ENCODE measurements around the gene INSL3. TPM values are rescaled to one million over a fixed set of nuclear protein-coding genes. Genes with fewer than 3 reads are reported as not detected.

Gene INSL3
- total and polyA plus RNA-seq, 2 of the 13 experiments (the other 11 are each of a cell fraction or from before 2014, with no cell fraction given) = 0.30 TPM; not detected in 1

DNA sequence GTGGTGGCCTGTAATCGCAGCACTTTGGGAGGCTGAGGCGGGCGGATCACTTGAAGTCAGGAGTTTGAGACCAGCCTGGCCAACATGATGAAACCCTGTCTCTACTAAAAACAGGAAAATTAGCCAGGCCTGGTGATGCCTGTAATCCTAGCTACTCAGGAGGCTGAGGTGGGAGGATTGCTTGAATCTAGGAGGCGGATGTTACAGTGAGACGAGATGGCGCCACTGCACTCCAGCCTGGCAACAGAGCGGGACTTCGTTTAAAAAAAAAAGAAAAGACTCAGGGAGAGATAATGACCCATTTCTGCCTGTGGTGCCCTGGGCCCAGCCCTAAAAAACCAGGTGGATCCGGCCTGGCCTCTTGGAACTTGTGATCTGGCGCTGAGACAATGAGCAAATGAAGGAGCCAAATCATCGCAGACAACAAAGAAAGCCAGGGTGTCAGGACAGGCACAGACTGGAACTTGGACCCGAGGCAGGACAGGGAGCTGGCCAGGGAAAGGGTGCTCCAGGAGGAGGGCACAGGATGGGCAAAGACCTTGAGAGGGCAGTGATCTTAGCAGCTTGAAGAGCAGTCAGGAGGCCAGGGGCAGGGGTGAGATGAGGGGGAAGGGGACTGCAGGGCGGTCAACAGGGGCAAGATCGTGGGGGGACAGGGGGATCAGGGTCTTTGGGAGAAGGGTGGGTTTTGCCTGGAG, 27.4 kb upstream of the INSL3 start (continued):
- TF ChIP-seq ZBTB20 (CRISPR knock-in tag; IDR thresholded peaks at IDR 0.05; ENCODE audit: borderline replicate concordance, low read depth) (no peak), TEAD2 (CRISPR knock-in tag; IDR thresholded peaks at IDR 0.05) (no peak), SOX13 (IDR thresholded peaks at IDR 0.05) (no peak), SOX13 (CRISPR knock-in tag; conservative IDR thresholded peaks at IDR 0.05 in 1 of 2, IDR thresholded peaks at IDR 0.05 in 1 of 2) (0 out of 4 replicates have a peak, but pooled peaks of 1 of the 2 experiments have one; percentile 15), ZBTB1 (CRISPR knock-in tag; IDR thresholded peaks at IDR 0.05; ENCODE audit: borderline replicate concordance) (no peak), KDM5B (CRISPR knock-in tag; IDR thresholded peaks at IDR 0.05; ENCODE audit: borderline replicate concordance) (no peak)

DNA sequence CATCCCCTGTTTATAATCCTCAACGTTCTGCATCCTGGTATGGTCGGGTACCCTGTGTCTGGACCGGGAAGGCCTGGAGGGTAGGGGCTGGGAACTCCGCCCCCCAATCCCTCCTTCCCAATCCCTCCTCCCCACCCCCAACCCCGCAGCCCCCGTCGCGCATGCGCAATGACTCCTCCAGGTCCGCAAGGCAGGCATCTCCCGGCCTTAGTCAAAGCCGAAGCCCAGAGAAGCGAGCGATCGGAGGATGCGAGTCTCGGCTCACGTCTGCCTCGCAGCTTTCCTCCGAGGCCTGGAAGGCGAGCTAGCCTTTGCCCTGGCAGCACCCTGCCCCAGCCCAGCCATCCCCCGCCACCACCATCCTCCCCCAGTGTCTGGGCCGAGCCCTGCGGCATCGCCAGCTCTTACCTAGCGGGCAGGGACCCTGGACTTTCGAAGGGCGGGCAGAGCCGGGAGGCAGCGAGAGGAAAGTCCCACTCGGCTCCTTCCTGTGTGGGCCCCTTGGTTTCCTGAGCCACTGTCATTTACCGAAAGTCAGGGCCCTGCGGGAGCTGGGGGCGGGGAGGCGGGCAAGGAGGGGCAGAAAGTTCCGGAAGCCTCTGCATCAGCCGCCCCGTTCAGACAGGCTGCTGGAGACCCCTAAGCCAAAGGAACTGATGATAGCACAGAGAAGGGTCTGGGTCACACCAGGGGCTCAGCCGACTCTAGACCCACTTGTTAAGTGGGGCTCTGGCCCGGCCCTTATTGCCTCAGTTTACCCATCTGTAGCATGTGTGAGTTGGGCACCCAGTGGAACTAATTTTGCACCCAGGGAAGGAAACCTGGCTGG, 26.4 kb upstream of the INSL3 start, which contains the start of gene JAK3:
TSS of gene JAK3 (minus strand) at position 445 of the 829 bp plus-strand sequence. CDS start 3,565 bp downstream, outside the sequence.
- peak; percentile 59 for DNase-seq (ENCODE audit: low spot score)
- no peak for FAIRE-seq
- in situ Hi-C loops (cut with HindIII; ENCODE audit: extremely low pct_ligation_motif_present, low pct_unique_long_range_greater_than_20kb) = loop anchor here (5.0 kb wide), 1 partner anchor 50 kb away; the partner anchor contains the start of gene B3GNT3
- Histone ChIP-seq H3K27ac (ENCODE audit: extremely low read length, insufficient read depth, low read length) (peak within 1 kb of the TSS; percentile 67), H3K27me3 (ENCODE audit: control insufficient read depth in 1 of 2, insufficient read depth in 2 of 2, low read length in 2 of 2) (no peaks in the 10 kb centered on the region; a peak in 1 of 5 replicates), H3K4me2 (ENCODE audit: low read depth, low read length) (peak within 1 kb of the TSS; percentile 84), H2AFZ (ENCODE audit: low read length) (no peak within 1 kb of the TSS), H3K4me1 (ENCODE audit: insufficient read depth, low read length) (peaks cover 43% of the 10 kb centered on the region), H3K9ac (ENCODE audit: insufficient read depth, low read depth, low read length) (peak within 1 kb of the TSS; percentile 65; the same call in 1 of the 2 replicates), H3K4me3 (replicated peaks in 1 of 3; ENCODE audit: insufficient read depth in 1 of 3, low read depth in 2 of 3, low read length in 3 of 3) (peak within 1 kb of the TSS; percentile 50 to 64 (median 60)), H3K79me2 (ENCODE audit: insufficient read depth, low read length) (no peaks in the 10 kb centered on the region), H3K9me3 (ENCODE audit: low read length) (no peaks in the 10 kb centered on the region), H3K36me3 (replicated peaks in 1 of 2; ENCODE audit: control insufficient read depth in 1 of 2, insufficient read depth in 2 of 2, low read length in 2 of 2) (peaks cover 0 to under 1% of the 10 kb centered on the region in 2 experiments; a peak in 2 of 5 replicates), H4K20me1 (ENCODE audit: insufficient read depth, low read length) (no peaks in the 10 kb centered on the region)
- ChIA-PET CTCF (ENCODE audit: low intra/inter-chr PET ratio, low total read pairs) (no interaction called here), POLR2A (interaction anchor here (0.9 to 3.7 kb wide), 7 partner anchors 12 to 81 kb away, joined by 3 to 49 read pairs (median 4); partner anchors contain the start of genes B3GNT3 and RPL18A)
- intact Hi-C loops (cut with micrococcal nuclease; ENCODE audit: unreplicated experiment) = no loop called here
- 3% methylated on average over 7 of the region's 40 CpGs for WGBS (ENCODE audit: low lambda C conversion rate)
- BruUV-seq (replicated peaks) = no TSS peak
- ATAC-seq = peak; percentile 83
- TF ChIP-seq POLR2A (IDR thresholded peaks at IDR 0.05; ENCODE audit: insufficient read depth in 1 of 2, low read depth in 2 of 2, low read length in 2 of 2) (peak; percentile 22 to 79; a peak in 3 of 4 replicates), NFE2L1 (CRISPR knock-in tag; IDR thresholded peaks at IDR 0.05; ENCODE audit: borderline replicate concordance) (no peak), ZNF564 (CRISPR knock-in tag; IDR thresholded peaks at IDR 0.05) (no peak), ZNF747 (CRISPR knock-in tag; IDR thresholded peaks at IDR 0.05; ENCODE audit: borderline replicate concordance) (no peak), CREBL2 (CRISPR knock-in tag; IDR thresholded peaks at IDR 0.05; ENCODE audit: borderline replicate concordance) (no peak), ZNF24 (IDR thresholded peaks at IDR 0.05) (no peak), ZNF891 (CRISPR knock-in tag; IDR thresholded peaks at IDR 0.05) (no peak), TCF7 (IDR thresholded peaks at IDR 0.05; ENCODE audit: low read depth) (no peak)
- TF ChIP-seq, protein P1, sequence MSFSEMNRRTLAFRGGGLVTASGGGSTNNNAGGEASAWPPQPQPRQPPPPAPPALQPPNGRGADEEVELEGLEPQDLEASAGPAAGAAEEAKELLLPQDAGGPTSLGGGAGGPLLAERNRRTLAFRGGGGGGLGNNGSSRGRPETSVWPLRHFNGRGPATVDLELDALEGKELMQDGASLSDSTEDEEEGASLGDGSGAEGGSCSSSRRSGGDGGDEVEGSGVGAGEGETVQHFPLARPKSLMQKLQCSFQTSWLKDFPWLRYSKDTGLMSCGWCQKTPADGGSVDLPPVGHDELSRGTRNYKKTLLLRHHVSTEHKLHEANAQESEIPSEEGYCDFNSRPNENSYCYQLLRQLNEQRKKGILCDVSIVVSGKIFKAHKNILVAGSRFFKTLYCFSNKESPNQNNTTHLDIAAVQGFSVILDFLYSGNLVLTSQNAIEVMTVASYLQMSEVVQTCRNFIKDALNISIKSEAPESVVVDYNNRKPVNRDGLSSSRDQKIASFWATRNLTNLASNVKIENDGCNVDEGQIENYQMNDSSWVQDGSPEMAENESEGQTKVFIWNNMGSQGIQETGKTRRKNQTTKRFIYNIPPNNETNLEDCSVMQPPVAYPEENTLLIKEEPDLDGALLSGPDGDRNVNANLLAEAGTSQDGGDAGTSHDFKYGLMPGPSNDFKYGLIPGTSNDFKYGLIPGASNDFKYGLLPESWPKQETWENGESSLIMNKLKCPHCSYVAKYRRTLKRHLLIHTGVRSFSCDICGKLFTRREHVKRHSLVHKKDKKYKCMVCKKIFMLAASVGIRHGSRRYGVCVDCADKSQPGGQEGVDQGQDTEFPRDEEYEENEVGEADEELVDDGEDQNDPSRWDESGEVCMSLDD (CRISPR knock-in tag; IDR thresholded peaks at IDR 0.05; ENCODE audit: borderline replicate concordance) = no peak
- TF ChIP-seq, protein P2, sequence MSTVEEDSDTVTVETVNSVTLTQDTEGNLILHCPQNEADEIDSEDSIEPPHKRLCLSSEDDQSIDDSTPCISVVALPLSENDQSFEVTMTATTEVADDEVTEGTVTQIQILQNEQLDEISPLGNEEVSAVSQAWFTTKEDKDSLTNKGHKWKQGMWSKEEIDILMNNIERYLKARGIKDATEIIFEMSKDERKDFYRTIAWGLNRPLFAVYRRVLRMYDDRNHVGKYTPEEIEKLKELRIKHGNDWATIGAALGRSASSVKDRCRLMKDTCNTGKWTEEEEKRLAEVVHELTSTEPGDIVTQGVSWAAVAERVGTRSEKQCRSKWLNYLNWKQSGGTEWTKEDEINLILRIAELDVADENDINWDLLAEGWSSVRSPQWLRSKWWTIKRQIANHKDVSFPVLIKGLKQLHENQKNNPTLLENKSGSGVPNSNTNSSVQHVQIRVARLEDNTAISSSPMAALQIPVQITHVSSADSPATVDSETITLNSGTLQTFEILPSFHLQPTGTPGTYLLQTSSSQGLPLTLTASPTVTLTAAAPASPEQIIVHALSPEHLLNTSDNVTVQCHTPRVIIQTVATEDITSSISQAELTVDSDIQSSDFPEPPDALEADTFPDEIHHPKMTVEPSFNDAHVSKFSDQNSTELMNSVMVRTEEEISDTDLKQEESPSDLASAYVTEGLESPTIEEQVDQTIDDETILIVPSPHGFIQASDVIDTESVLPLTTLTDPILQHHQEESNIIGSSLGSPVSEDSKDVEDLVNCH (CRISPR knock-in tag; IDR thresholded peaks at IDR 0.05) = no peak
